ENCODE measurements around the gene COL6A2.
"Not testable (repeated sequence)": the region's sequence is repeated elsewhere in the genome, so short reads cannot be mapped to it uniquely, and the experiment has no call there.

Gene COL6A2

GRCh38 chr21:46161633-46162592 lies 64.0 kb downstream of the COL6A2 start:
- Histone ChIP-seq H2AFZ (ENCODE audit: low read length, unreplicated experiment) (no peak overlapping the region), H3K36me3 (ENCODE audit: insufficient read depth, low read length) (peaks cover 4% of the 10 kb centered on the region; the same call in 1 of the 2 replicates), H3K4me3 (ENCODE audit: low read depth, low read length) (no peak overlapping the region), H3K27ac (ENCODE audit: low read depth, low read length) (no peak overlapping the region), H3K27me3 (ENCODE audit: insufficient read depth, low read length) (no peaks in the 10 kb centered on the region), H3K79me2 (ENCODE audit: control insufficient read depth, insufficient read depth, low read length, unreplicated experiment) (no peaks in the 10 kb centered on the region), H3K4me1 (ENCODE audit: control insufficient read depth, insufficient read depth, low read length, unreplicated experiment) (no peaks in the 10 kb centered on the region)

GRCh38 chr21:46163380-46163779 lies 65.5 kb downstream of the COL6A2 start:
- Histone ChIP-seq H3K27ac (ENCODE audit: low read depth, low read length) (no peak overlapping the region), H3K79me2 (ENCODE audit: control insufficient read depth, insufficient read depth, low read length, unreplicated experiment) (no peaks in the 10 kb centered on the region), H3K36me3 (ENCODE audit: insufficient read depth, low read length) (peaks cover 4% of the 10 kb centered on the region; the same call in 1 of the 2 replicates), H3K27me3 (ENCODE audit: insufficient read depth, low read length) (no peaks in the 10 kb centered on the region), H3K4me1 (ENCODE audit: control insufficient read depth, insufficient read depth, low read length, unreplicated experiment) (no peaks in the 10 kb centered on the region), H3K4me3 (ENCODE audit: low read depth, low read length) (no peak overlapping the region), H2AFZ (ENCODE audit: low read length, unreplicated experiment) (no peak overlapping the region)

- H2AFZ ChIP-seq (ENCODE audit: low read length, unreplicated experiment): no peak overlapping the region
- no peaks in the 10 kb centered on the region for H3K79me2 ChIP-seq (ENCODE audit: control insufficient read depth, insufficient read depth, low read length, unreplicated experiment)
- H3K27ac ChIP-seq (ENCODE audit: low read depth, low read length): no peak overlapping the region
- H3K4me3 ChIP-seq (ENCODE audit: low read depth, low read length): no peak overlapping the region
- no peaks in the 10 kb centered on the region for H3K4me1 ChIP-seq (ENCODE audit: control insufficient read depth, insufficient read depth, low read length, unreplicated experiment)
- peaks cover 4% of the 10 kb centered on the region; the same call in 1 of the 2 replicates for H3K36me3 ChIP-seq (ENCODE audit: insufficient read depth, low read length)
- no peaks in the 10 kb centered on the region for H3K27me3 ChIP-seq (ENCODE audit: insufficient read depth, low read length)
Observed at GRCh38 chr21:46165098-46165497, 67.2 kb downstream of the COL6A2 start.

GRCh38 chr21:46168238-46168637 lies 70.3 kb downstream of the COL6A2 start:
- no peaks in the 10 kb centered on the region for H3K36me3 ChIP-seq (ENCODE audit: insufficient read depth, low read length)
- H3K4me1 ChIP-seq (ENCODE audit: control insufficient read depth, insufficient read depth, low read length, unreplicated experiment): no peaks in the 10 kb centered on the region
- H3K4me3 ChIP-seq (ENCODE audit: low read depth, low read length): no peak overlapping the region
- H2AFZ ChIP-seq (ENCODE audit: low read length, unreplicated experiment): no peak overlapping the region
- H3K27ac ChIP-seq (ENCODE audit: low read depth, low read length): no peak overlapping the region
- no peaks in the 10 kb centered on the region for H3K27me3 ChIP-seq (ENCODE audit: insufficient read depth, low read length)
- no peaks in the 10 kb centered on the region for H3K79me2 ChIP-seq (ENCODE audit: control insufficient read depth, insufficient read depth, low read length, unreplicated experiment)

GRCh38 chr21:46168659-46169386 lies 70.9 kb downstream of the COL6A2 start:
- H2AFZ ChIP-seq (ENCODE audit: low read length, unreplicated experiment): no peak overlapping the region
- H3K27me3 ChIP-seq (ENCODE audit: insufficient read depth, low read length): no peaks in the 10 kb centered on the region
- H3K36me3 ChIP-seq (ENCODE audit: insufficient read depth, low read length): no peaks in the 10 kb centered on the region
- no peaks in the 10 kb centered on the region for H3K79me2 ChIP-seq (ENCODE audit: control insufficient read depth, insufficient read depth, low read length, unreplicated experiment)
- no peak overlapping the region for H3K27ac ChIP-seq (ENCODE audit: low read depth, low read length)
- no peak overlapping the region for H3K4me3 ChIP-seq (ENCODE audit: low read depth, low read length)
- no peaks in the 10 kb centered on the region for H3K4me1 ChIP-seq (ENCODE audit: control insufficient read depth, insufficient read depth, low read length, unreplicated experiment)

- H3K79me2 ChIP-seq (ENCODE audit: control insufficient read depth, insufficient read depth, low read length, unreplicated experiment); H2AFZ ChIP-seq (ENCODE audit: low read length, unreplicated experiment); H3K36me3 ChIP-seq (ENCODE audit: insufficient read depth, low read length); H3K27ac ChIP-seq (ENCODE audit: low read depth, low read length); H3K4me1 ChIP-seq (ENCODE audit: control insufficient read depth, insufficient read depth, low read length, unreplicated experiment); H3K27me3 ChIP-seq (ENCODE audit: insufficient read depth, low read length); H3K4me3 ChIP-seq (ENCODE audit: low read depth, low read length): not testable (repeated sequence)
Observed at GRCh38 chr21:46170436-46171193, 72.7 kb downstream of the COL6A2 start.

GRCh38 chr21:46171585-46171984 lies 73.7 kb downstream of the COL6A2 start:
- H3K79me2 ChIP-seq (ENCODE audit: control insufficient read depth, insufficient read depth, low read length, unreplicated experiment): no peaks in the 10 kb centered on the region
- H3K4me3 ChIP-seq (ENCODE audit: low read depth, low read length): no peak overlapping the region
- H3K27ac ChIP-seq (ENCODE audit: low read depth, low read length): no peak overlapping the region
- no peaks in the 10 kb centered on the region for H3K4me1 ChIP-seq (ENCODE audit: control insufficient read depth, insufficient read depth, low read length, unreplicated experiment)
- H3K36me3 ChIP-seq (ENCODE audit: insufficient read depth, low read length): no peaks in the 10 kb centered on the region
- no peak overlapping the region for H2AFZ ChIP-seq (ENCODE audit: low read length, unreplicated experiment)
- no peaks in the 10 kb centered on the region for H3K27me3 ChIP-seq (ENCODE audit: insufficient read depth, low read length)

- no peaks in the 10 kb centered on the region for H3K27me3 ChIP-seq (ENCODE audit: insufficient read depth, low read length)
- H2AFZ ChIP-seq (ENCODE audit: low read length, unreplicated experiment): no peak overlapping the region
- H3K79me2 ChIP-seq (ENCODE audit: control insufficient read depth, insufficient read depth, low read length, unreplicated experiment): no peaks in the 10 kb centered on the region
- H3K4me1 ChIP-seq (ENCODE audit: control insufficient read depth, insufficient read depth, low read length, unreplicated experiment): no peaks in the 10 kb centered on the region
- no peaks in the 10 kb centered on the region for H3K36me3 ChIP-seq (ENCODE audit: insufficient read depth, low read length)
- H3K4me3 ChIP-seq (ENCODE audit: low read depth, low read length): no peak overlapping the region
- H3K27ac ChIP-seq (ENCODE audit: low read depth, low read length): no peak overlapping the region
Observed at GRCh38 chr21:46171996-46172862, 74.3 kb downstream of the COL6A2 start.

GRCh38 chr21:46172863-46173528 lies 75.1 kb downstream of the COL6A2 start:
- Histone ChIP-seq H3K36me3 (ENCODE audit: insufficient read depth, low read length) (no peaks in the 10 kb centered on the region), H3K4me1 (ENCODE audit: control insufficient read depth, insufficient read depth, low read length, unreplicated experiment) (no peaks in the 10 kb centered on the region), H3K27me3 (ENCODE audit: insufficient read depth, low read length) (no peaks in the 10 kb centered on the region), H3K27ac (ENCODE audit: low read depth, low read length) (no peak overlapping the region), H2AFZ (ENCODE audit: low read length, unreplicated experiment) (no peak overlapping the region), H3K4me3 (ENCODE audit: low read depth, low read length) (no peak overlapping the region), H3K79me2 (ENCODE audit: control insufficient read depth, insufficient read depth, low read length, unreplicated experiment) (no peaks in the 10 kb centered on the region)

Measured in ACC112 (cell line).